Inflammatory macrophage (primary cell): ENCODE data around the gene NRSN1.
"Not testable (repeated sequence)": the region's sequence is repeated elsewhere in the genome, so short reads cannot be mapped to it uniquely, and the experiment has no call there.

Source experiments
- DNase-seq, 2 donors: peaks; one replicate each; pipeline ENCODE4 v3.0.0-alpha.2; 2020 to 2022

The NRSN1 gene

GRCh38 chr6:24142733-24143132 is 16.7 kb downstream of the NRSN1 start:
- not testable (repeated sequence) for DNase-seq

- no peak for DNase-seq
These were observed 19.7 kb downstream of the NRSN1 start for GRCh38 chr6:24145690-24146131.

GRCh38 chr6:24146871-24147270 is 20.9 kb downstream of the NRSN1 start:
- DNase-seq = no peak

DNA sequence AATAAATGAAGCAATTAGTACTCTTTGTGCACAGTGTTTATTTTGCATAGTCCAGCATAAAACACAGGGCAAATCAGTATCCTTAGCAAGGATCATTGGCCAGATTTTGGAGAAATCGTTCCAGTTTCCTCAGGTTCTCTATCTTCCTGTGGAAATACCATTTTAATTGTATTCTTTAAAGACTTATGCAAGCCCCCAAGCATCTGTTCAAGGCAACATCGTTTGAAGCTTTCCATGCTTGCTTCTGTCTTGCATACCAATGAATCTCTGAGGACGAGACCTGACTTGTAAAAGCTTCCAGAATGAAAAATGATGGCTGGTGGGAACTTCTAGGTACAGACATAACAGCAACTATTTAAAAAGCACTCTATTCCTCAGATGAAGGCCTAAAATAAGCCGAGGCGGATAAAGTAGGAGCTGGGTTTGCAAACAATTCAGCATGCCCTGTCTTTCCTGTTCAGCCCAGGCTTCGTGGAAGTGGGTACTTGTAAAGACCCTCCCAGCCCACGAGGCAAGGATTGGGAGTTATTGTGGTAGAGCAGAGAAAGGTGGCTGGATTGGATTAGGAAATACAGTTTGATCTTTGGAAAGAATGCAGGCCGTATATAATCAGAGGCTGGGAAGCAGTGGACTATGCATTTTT is 21.6 kb downstream of the NRSN1 start:
- no peak for DNase-seq

DNA sequence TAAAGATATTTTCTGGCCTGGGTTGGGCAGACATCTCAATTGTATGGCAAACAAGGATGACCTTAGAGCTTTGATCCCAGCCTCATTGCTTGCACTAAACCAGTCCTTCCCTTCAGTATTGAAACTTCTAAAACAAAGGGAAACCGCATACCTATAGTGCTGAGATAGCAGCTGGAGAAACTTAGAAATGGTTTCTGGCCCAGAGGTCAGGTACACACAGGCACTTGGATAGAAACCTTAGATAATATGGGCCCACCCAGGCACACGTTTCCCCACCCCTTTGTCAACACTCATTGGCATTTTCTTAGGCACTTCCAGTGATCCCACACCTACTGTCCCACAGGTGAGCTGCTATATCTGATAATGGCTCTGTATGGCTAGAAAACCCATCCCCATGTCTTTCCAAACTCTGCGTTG is 22.1 kb downstream of the NRSN1 start:
- no peak for DNase-seq

DNA sequence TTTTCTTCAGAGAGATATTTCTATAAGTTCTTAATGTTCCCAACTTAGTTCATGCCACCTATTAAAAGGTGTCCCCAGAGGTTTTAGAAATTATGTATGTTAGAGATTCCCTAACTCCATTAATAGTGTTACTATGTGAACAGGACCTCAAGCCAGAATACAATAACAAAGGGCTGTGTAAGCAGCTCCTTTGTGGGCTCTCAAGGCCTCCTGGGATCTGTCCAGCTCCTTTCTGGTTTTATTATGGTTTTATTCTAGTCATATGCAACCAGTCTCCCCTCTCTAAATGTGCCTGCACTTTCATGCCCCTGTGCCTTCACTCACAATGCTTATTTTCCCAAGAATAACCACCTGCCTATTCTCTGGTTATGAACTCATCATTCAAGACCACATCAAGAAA is 22.7 kb downstream of the NRSN1 start:
- DNase-seq = no peak

DNA sequence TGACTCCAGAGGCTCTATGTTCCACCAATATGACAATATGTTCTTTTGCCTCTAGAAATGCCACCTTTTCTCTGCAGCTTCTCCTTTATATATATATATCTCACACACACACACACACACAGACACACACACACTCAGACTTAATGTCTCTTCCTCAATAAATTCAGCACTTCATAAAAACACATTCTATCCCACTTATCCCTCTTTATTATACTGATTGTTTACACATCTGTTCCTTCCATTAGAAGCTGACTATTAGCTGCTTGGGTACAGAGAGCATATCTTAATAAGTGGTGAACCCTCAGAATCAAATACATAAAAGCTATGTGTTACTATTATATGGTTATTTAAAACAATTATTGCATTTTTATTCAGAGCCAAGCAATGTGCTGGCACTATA is 23.3 kb downstream of the NRSN1 start:
- DNase-seq = no peak

- DNase-seq = no peak
These were observed 23.8 kb downstream of the NRSN1 start for GRCh38 chr6:24149836-24150235.

GRCh38 chr6:24152014-24152413 is 26.0 kb downstream of the NRSN1 start:
- DNase-seq = no peak

DNA sequence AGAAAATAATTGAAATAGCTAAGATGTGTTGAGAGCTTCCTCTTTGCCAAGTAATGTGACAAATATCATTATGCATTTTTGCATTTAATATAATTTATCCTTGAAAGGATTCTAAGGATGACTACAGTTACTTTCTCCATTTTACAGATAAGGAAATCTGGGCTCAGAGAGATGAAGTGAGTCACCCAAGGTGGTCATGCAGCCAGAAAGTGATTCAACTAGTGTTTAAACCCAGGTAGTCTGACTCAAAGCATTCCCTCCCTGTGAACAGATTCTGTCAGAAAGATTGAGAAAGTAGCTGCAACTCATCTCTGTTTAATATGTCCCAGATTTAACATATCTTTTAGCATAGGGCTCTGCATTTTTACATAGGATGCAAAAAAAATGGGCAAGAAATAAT is 28.1 kb downstream of the NRSN1 start:
- DNase-seq = no peak

DNA sequence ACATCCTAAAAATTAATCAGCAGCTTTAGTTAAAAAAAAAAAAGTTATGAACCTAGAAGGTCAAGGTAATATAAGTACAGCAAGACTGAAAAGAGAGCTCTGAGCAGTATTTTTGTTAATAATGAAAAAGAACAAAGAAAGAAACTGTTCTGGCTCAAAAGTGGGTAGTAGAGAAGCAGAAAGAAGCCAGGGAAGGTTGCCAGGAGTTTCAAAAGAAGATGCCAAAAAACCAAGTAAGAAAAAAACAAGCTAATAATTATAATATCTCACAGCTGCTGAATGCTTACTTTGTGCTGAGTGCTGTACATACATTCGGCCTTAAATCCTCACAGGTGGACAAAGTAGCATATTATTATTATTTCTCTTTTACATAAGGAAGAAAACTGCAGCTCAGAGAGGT is 31.9 kb downstream of the NRSN1 start:
- DNase-seq = no peak

DNA sequence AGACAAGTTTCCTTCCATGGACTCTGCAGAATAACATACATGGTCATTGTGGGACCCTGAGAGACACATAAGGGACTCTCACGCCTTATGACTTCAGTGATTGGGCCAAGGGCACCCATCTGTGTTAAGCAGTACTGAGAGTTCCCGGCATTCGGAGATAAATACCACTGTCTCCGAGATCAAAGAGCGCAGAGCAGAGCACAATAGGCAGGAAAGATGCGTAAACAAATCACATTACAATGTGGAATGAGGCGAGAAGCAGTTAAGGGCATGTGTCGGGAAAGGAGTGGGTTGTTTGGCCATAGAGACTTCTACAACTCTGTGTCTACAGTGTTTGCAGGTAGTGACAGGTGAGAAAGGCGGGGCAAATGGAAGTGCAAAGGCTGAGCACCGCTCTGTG is 57.6 kb downstream of the NRSN1 start:
- DNase-seq = no peak

DNA sequence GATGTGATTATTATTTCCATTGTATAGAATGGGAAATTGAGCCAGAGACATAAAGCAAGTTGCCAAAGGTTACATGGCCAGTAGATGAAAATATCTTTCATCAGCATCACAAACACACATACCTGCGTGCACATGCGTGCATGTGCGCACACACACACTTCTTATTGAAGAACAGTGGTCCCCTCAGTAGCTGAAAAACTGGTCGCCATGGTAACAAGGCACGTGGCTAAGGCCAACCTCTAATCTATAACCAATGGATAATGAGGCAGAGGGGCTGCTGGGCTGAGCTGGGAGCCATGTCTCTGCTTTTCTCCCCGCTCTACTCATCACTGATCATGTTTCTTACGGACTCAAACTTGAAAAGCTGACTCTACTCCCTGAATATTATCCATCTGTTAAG is 60.3 kb downstream of the NRSN1 start:
- DNase-seq = no peak

DNA sequence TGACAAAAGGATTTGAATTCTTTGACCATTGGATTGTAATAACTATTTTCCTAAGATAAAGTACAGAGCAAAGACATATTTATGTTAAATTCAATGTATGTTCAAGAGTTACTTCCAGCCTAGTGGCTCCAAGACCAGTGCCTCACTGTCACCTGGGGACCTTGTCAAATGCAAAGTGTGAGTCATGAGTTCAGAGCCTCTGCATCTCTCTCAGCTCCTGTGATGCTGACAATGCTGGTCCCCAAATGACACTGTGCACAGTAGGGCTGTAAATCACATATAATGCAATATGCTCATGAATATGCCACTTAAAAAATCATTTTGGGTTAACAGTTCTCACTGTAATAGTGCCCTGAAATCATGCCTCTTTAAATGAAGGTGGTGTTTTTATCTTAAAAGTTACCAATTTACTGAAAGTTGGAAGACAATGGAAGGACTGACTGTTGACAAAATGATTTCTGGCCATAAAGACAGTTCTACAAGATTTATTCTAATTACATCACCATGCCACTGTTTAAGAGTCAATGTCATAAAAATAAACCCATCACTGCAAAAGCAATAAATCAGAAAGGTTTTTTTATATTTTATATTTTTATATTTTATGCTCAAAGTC is 62.1 kb downstream of the NRSN1 start:
- DNase-seq = no peak

DNA sequence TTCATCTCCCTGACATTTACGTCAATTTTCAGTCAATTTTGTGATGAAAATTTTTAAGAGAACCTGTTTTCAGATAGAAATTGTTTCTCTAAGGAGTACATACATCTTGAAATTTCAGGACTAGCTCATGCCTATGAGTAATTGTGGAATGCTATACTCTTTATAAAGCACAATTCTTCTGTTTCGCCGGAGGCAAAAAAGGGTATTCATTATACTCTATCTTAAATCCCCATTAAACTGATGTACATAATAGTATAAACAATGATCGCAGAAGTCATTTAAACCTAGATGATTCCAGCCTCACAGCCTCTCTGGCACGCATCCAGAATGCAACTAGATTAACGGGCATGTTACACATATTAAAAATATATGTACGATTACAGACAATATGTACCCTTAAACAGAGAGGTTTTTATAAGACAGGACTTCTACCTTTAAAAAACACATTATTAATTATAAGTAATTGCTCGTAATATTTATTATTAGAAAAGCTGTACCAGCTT is 62.6 kb downstream of the NRSN1 start:
- DNase-seq = no peak

DNA sequence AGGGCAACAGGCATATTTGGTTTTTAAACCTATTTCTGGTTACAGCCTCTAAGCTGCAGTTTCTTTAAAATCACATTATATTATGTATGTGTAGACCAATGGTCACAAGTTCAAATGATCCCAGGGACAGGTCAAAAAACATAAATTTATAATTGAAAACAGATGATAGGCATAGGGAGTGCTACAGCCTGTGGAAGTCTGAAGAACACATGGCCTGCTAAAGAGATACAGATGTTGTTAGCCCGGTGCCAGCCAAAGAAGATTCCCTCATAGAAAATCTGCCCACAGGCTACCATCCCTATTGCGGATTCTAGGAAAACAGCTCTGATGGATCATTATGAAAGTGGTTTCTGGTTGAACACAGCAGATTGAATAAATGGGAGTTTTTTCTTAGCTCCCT is 65.3 kb downstream of the NRSN1 start:
- DNase-seq = no peak

- no peak for DNase-seq
These were observed 67.3 kb downstream of the NRSN1 start for GRCh38 chr6:24193364-24193763.

DNA sequence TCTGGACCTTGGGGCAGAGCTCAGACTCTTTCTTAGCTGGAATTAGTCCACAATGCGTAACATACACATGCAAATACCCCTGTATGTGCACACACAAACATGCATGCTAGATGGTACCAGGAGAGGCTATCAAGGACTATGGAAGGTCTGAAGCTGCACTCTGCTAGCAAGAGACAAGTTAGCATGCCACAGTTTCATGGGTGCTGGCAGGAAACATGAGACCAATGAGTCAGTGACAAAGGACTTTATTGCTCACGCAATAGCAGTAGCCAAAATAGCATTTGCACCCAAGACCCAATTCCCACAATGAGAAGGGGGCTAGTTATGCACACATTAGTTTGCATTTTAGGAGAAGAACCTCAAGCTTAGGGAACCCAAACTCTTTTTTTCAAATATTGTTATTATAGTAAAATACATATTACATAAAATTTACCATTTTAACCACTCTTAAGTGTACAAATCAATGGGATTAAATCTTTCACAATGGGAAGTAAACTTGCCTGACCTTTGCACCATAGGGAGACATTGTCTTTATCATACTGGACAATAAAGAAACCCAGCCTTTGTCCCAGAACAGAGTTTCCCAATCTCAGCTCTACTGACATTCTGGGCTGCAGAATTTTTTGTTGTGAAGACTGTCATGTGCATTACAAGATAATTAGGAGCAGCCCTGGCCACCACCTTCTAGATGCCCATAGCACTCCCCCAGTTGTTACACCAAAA is 69.1 kb downstream of the NRSN1 start:
- peak; percentile 42 to 46 for DNase-seq

DNA sequence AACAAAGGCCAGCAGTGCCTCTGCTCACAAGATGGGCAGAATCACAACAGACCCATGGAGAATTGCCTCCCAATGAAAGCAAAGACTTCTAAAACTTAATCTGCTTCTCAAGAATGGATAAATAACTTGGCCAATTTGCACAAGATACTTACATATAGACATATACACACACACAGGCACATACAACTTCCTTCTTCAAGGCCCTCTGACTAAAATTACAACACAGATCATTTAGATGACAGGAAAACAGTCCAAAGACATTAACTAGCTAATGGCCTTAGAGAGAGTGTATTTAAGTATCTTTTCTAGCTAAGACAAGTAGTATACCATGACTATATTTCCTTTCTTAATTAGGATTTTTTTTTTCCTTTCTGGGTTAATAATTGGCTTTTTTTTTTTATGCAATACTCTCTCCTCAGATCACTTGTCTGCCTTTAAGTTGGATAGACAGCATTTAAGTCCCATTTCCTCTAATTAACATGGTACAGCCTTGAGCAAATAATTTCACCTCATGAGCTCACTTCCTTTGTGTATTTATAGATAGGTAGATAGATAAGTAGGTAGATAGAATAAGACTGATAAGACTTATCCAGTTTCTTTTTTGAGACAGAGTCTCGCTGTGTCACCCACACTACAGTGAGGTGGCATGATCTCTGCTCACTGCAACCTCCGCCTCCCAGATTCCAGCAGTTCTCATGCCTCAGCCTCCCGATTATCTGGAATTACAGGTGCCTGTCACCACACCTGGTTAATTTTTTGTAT is 70.0 kb downstream of the NRSN1 start:
- DNase-seq = peak; percentile 3 to 38
